Measurements from ENCODE around the gene IGFBPL1.

The IGFBPL1 gene

GRCh38 chr9:38386319-38386895 is 37.8 kb downstream of the IGFBPL1 start:
- no peak for TF ChIP-seq CTCF (IDR thresholded peaks at IDR 0.05)

GRCh38 chr9:38385896-38386295 is 38.4 kb downstream of the IGFBPL1 start:
- no peak for TF ChIP-seq CTCF (IDR thresholded peaks at IDR 0.05)

DNA sequence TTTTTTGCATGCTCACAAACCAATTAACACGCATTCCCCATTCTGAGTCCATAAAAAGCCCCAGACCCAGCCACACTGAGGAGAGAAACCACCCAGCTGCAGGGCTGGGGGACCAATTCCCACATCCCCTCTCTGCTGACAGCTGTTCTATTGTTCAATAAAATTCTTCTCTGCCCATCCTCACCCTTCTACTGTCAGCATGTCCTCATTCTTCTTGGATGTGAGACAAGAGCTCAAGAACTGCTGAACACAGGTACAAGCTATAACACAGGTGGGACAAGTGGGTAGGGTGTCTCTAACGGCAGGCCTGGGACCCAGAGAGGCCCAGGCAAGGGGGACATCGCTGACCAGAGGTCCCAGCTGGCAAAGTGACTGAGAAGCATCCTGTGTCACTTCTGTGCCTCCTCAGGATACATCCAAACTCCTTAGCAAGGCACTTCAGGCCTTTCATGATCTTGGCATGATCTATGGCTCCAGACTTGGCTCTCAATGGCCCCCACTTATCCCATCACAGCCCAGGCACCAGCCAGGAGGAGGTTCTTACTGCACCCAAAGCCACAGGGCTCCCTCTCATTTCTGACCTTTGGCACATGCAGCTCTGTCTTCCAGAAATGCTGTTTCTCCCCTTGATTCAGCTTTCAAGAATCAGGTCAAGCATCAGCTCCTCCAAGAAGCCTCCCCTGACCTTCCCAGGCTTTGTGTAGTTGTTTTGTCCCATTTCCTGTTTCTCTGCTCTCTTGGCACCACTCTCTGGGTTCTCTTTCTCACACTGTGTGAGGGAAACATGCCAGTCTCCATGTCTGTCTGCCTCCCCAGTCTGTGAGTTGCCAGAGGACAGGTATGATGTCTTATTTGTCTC is 39.0 kb downstream of the IGFBPL1 start:
- TF ChIP-seq CTCF (IDR thresholded peaks at IDR 0.05), result no peak

- TF ChIP-seq CTCF (IDR thresholded peaks at IDR 0.05), result no peak
Measured at GRCh38 chr9:38382141-38382540, 42.1 kb downstream of the IGFBPL1 start.

DNA sequence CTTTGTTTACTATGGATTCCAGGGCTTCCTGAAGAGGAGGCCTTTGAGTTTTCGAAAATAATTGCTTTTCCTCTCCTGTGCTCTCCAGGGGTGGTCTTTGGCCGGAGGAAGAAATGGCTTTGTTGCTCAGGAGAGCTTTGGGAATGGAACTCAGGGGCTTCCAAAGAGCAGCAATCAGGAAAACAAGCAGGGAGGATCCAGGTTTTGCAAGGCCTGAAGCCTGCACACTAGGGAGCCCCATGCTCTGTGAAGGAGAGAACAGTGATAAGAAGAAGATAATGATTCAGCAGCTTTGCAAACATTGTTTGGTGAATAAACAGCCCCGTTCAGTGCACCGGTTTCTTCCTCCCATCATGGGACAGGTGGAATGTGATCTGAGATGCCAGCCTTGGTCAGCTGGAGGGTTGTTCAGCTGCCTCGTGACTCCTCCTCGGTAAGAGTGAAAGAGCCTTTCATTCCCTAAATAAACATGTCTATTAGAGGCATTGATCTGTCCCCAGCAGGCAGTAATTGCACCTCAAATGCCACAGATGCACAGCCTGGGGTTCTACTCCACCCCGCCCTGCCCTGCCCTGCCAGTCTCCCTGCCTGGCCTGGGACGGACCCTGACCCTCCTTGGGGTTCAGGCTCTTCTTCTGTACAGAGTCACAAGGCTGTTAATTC is 43.3 kb downstream of the IGFBPL1 start:
- TF ChIP-seq CTCF (IDR thresholded peaks at IDR 0.05), result no peak

DNA sequence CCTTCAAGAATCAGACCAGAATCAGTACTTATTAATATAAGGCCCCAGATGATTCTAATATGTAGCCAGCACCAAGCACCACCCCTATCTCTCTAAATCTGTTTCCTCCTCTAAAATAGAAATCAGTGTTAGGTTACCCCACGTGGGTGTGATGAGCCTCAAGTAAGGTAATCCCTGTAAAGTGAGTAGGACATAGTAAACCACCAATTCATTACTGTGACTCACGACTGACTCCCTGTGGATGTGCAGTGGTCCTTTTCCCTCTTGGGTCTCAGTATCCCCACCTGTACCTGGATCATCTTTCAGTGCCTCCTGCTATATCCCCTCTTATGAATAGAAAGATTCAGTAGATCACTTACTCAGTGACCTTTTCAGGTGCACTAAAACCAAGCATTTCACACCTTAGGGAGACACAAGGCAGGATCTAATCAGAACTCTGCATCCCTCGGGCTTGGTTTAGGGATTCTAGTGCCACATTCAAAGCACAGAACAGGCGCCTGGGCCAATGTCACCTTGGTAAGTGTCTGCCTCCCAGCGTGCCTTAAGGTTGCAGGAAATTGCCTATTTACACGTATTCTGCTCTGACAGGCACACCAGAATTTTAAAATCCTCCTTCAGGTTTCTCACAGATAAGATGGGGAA is 43.9 kb downstream of the IGFBPL1 start:
- no peak for TF ChIP-seq CTCF (IDR thresholded peaks at IDR 0.05)

GRCh38 chr9:38376021-38376670 is 48.1 kb downstream of the IGFBPL1 start:
- no peak for TF ChIP-seq CTCF (IDR thresholded peaks at IDR 0.05)
